HCT116 (cell line): ENCODE data around the gene LZIC.

Experiments used
- MAX ChIP-seq: IDR thresholded peaks from 2 replicates; pipeline ENCODE4 v1.6.1; 2012
- POLR2A ChIP-seq: IDR thresholded peaks from 2 replicates; pipeline ENCODE4 v1.7.0; 2011; ENCODE audit warnings: borderline replicate concordance; ENCODE audit not compliant: insufficient read depth, insufficient read length; ENCODE audit errors: extremely low read depth
- YY1 ChIP-seq: IDR thresholded peaks from 2 replicates; pipeline ENCODE4 v1.6.1; 2011; ENCODE audit warnings: low read length, low read depth, moderate library complexity, mild to moderate bottlenecking; ENCODE audit not compliant: insufficient replicate concordance; ENCODE audit errors: extremely low read depth
- ZBTB33 ChIP-seq: IDR thresholded peaks from 2 replicates; pipeline ENCODE4 v1.6.1; 2011; ENCODE audit warnings: mild to moderate bottlenecking, low read length, moderate library complexity; ENCODE audit not compliant: insufficient replicate concordance; ENCODE audit errors: extremely low read depth
- TF ChIP-seq, protein P1 (sequence below), 3 experiments: fragments of 200-600 bp in 1 of 3; sonication (generic) in 1 of 3; IDR thresholded peaks in 2 of 3; conservative IDR thresholded peaks in 1 of 3; 2 replicates each; pipeline ENCODE4 v1.5.1; 2012 to 2017; ENCODE audit warnings: low read depth in 2 of 3, low read length in 2 of 3, antibody characterized with exemption in 1 of 3, borderline replicate concordance in 1 of 3, control low read depth in 1 of 3, mild to moderate bottlenecking in 1 of 3, mixed read lengths in 1 of 3, mixed run types in 1 of 3, moderate library complexity in 1 of 3; ENCODE audit not compliant: insufficient read depth in 1 of 3

GRCh38 chr1:9920606-9921005, 22.6 kb downstream of the LZIC start:
- no peak for TF ChIP-seq POLR2A
- TF ChIP-seq, protein P1, sequence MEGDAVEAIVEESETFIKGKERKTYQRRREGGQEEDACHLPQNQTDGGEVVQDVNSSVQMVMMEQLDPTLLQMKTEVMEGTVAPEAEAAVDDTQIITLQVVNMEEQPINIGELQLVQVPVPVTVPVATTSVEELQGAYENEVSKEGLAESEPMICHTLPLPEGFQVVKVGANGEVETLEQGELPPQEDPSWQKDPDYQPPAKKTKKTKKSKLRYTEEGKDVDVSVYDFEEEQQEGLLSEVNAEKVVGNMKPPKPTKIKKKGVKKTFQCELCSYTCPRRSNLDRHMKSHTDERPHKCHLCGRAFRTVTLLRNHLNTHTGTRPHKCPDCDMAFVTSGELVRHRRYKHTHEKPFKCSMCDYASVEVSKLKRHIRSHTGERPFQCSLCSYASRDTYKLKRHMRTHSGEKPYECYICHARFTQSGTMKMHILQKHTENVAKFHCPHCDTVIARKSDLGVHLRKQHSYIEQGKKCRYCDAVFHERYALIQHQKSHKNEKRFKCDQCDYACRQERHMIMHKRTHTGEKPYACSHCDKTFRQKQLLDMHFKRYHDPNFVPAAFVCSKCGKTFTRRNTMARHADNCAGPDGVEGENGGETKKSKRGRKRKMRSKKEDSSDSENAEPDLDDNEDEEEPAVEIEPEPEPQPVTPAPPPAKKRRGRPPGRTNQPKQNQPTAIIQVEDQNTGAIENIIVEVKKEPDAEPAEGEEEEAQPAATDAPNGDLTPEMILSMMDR (IDR thresholded peaks at IDR 0.05 in 2 of 3, conservative IDR thresholded peaks at IDR 0.05 in 1 of 3; ENCODE audit: borderline replicate concordance in 1 of 3, insufficient read depth in 1 of 3, low read depth in 2 of 3, low read length in 2 of 3) = no peak
- no peak for TF ChIP-seq MAX
- TF ChIP-seq YY1 = no peak
- TF ChIP-seq ZBTB33 = no peak
